HepG2 (cell line): ENCODE data around the gene MED13.

Experiments used
- CTCF ChIP-seq: sonication (generic); formaldehyde crosslinking; IDR thresholded peaks from 2 replicates; pipeline ENCODE4 v1.5.0; 2020; ENCODE audit warnings: mild to moderate bottlenecking, missing genetic modification reagents, moderate library complexity
- EZH2 ChIP-seq: conservative IDR thresholded peaks from 2 replicates; pipeline ENCODE4 v1.6.1; 2012; ENCODE audit warnings: mild to moderate bottlenecking, low read depth, low read length, moderate library complexity
- JUND ChIP-seq: sonication (generic); formaldehyde crosslinking; IDR thresholded peaks from 2 replicates; pipeline ENCODE4 v1.8.0; 2022; ENCODE audit warnings: mild to moderate bottlenecking, missing genetic modification reagents
- NR2F2 ChIP-seq: IDR thresholded peaks from 2 replicates; pipeline ENCODE4 v1.6.1; 2012; ENCODE audit warnings: low read depth, inconsistent platforms, borderline replicate concordance
- ZBTB26 ChIP-seq: IDR thresholded peaks from 2 replicates; pipeline ENCODE4 v1.6.1; 2016; ENCODE audit warnings: missing compliant biosample characterization, missing genetic modification reagents, borderline replicate concordance
- ZNF138 ChIP-seq: sonication (generic); formaldehyde crosslinking; IDR thresholded peaks from 2 replicates; pipeline ENCODE4 v1.5.0; 2020; ENCODE audit warnings: mild to moderate bottlenecking, low read depth, missing genetic modification reagents

- TF ChIP-seq ZNF138 (CRISPR knock-in tag), result no peak
- TF ChIP-seq CTCF (CRISPR knock-in tag), result no peak
- no peak for TF ChIP-seq ZBTB26 (CRISPR knock-in tag)
- no peak for TF ChIP-seq JUND (CRISPR knock-in tag)
- no peak for TF ChIP-seq EZH2
- no peak for TF ChIP-seq NR2F2
These were observed 45.9 kb upstream of the MED13 start for GRCh38 chr17:62110923-62111484.
